ENCODE results near the gene PPP1R9A.

GRCh38 chr7:94996369-94996768 lies 89.0 kb downstream of the PPP1R9A start:
- TF ChIP-seq POLR2A (IDR thresholded peaks at IDR 0.05; ENCODE audit: low read length) (no peak), GATA1 (IDR thresholded peaks at IDR 0.05; ENCODE audit: low read depth, low read length) (no peak)

All from erythroblast (primary cell).